K562 (cell line): ENCODE data around the gene LZTR1. TPM values are rescaled to one million over a fixed set of nuclear protein-coding genes. Genes with fewer than 3 reads are reported as not detected.

Source experiments
- ATAC-seq: fragments of 200-7000 bp; cut with Tn5 transposase; 3 replicates; pipeline ENCODE4 v1.9.1; 2020; ENCODE audit warnings: moderate library complexity
- BruUV-seq: library from RNA; stranded (reverse); fragments of 400-500 nt; replicated peaks from 2 replicates; lab custom pipeline; 2021; lab: Mats Ljungman, UMichigan
- CTCF ChIA-PET: fragments of 300-600 bp; formaldehyde crosslinking; extraction: SDS; loops from one replicate; lab custom pipeline; 2021; ENCODE audit warnings: low intra/inter-chr PET ratio; lab: Yijun Ruan, JAX
- POLR2A ChIA-PET: fragments of 300-600, 350-650 bp; sonication (Branson Sonifier 250); formaldehyde crosslinking; extraction: SDS; loops from one replicate; lab custom pipeline; 2021; ENCODE audit warnings: antibody characterized with exemption, inconsistent platforms; lab: Yijun Ruan, JAX
- DNase-seq, 4 experiments: peaks; one replicate each; pipeline versions ENCODE4 v3.0.0 to v3.0.0-alpha.2; 2011 to 2018; ENCODE audit warnings: low spot score in 3 of 4, mixed read lengths in 3 of 4; ENCODE audit errors: extremely low read depth in 1 of 4
- FAIRE-seq: peaks from 2 replicates; lab custom pipeline; 2011; peaks lifted over from hg19 to GRCh38; lab: Jason Lieb, UNC
- H2AFZ ChIP-seq: 2 replicates; pipeline ENCODE4 v1.6.0; 2011; ENCODE audit warnings: low read depth, low read length, control low read depth, inconsistent platforms
- H3K27ac ChIP-seq: fragments of 200-600 bp; 3 replicates; pipeline ENCODE4 v1.8.0; 2011; ENCODE audit warnings: low read depth, mild to moderate bottlenecking, control low read depth, inconsistent platforms, low read length, moderate library complexity, mixed read lengths; ENCODE audit errors: extremely low read depth
- H3K27me3 ChIP-seq, 2 experiments: fragments of 300-600 bp in 1 of 2; 2 replicates in 1 of 2; 3 replicates in 1 of 2; pipeline versions ENCODE4 v1.6.0 to v1.8.0; 2011; ENCODE audit warnings: inconsistent platforms in 2 of 2, low read length in 2 of 2, mild to moderate bottlenecking in 1 of 2, mixed read lengths in 1 of 2, moderate library complexity in 1 of 2; ENCODE audit not compliant: control insufficient read depth in 2 of 2, insufficient read depth in 2 of 2
- H3K36me3 ChIP-seq: fragments of 300-600 bp; 3 replicates; pipeline ENCODE4 v1.8.0; 2011; ENCODE audit warnings: mild to moderate bottlenecking, low read length, inconsistent platforms; ENCODE audit not compliant: control insufficient read depth, insufficient read depth
- H3K4me1 ChIP-seq, 2 experiments: fragments of 200-600 bp in 1 of 2; replicated peaks in 1 of 2; 2 replicates in 1 of 2; 3 replicates in 1 of 2; pipeline versions ENCODE4 v1.5.1 to v1.8.0; 2011; ENCODE audit warnings: inconsistent platforms in 2 of 2, low read length in 2 of 2, mild to moderate bottlenecking in 1 of 2, mixed read lengths in 1 of 2, moderate library complexity in 1 of 2; ENCODE audit not compliant: control insufficient read depth in 2 of 2, insufficient read depth in 2 of 2
- H3K4me2 ChIP-seq: 2 replicates; pipeline ENCODE4 v1.6.1; 2011; ENCODE audit warnings: low read length, control low read depth, inconsistent platforms, mixed read lengths; ENCODE audit not compliant: insufficient read depth
- H3K4me3 ChIP-seq: fragments of 200-600 bp; sonication (generic), shearing (Covaris generic); 2 replicates; pipeline ENCODE4 v1.5.1; 2016; ENCODE audit warnings: control low read depth, inconsistent platforms
- H3K79me2 ChIP-seq: fragments of 200-600 bp; 3 replicates; pipeline ENCODE4 v1.8.0; 2011; ENCODE audit warnings: low read length, inconsistent platforms; ENCODE audit not compliant: control insufficient read depth, insufficient read depth
- H3K9ac ChIP-seq, 2 experiments: 2 replicates each; pipeline versions ENCODE4 v1.6.0 to v1.6.1; 2011; ENCODE audit warnings: low read depth in 2 of 2, low read length in 2 of 2, control low read depth in 1 of 2, inconsistent platforms in 1 of 2, mild to moderate bottlenecking in 1 of 2, mixed read lengths in 1 of 2; ENCODE audit not compliant: insufficient read depth in 1 of 2
- H3K9me1 ChIP-seq: one replicate; pipeline ENCODE4 v1.6.0; 2011; ENCODE audit warnings: inconsistent platforms, mild to moderate bottlenecking, low read length, moderate library complexity; ENCODE audit not compliant: control insufficient read depth, insufficient read depth
- H3K9me3 ChIP-seq: replicated peaks from 2 replicates; pipeline ENCODE4 v1.5.1; 2011; ENCODE audit warnings: low read depth, low read length, inconsistent platforms; ENCODE audit not compliant: control insufficient read depth, insufficient read depth
- H4K20me1 ChIP-seq: replicated peaks from 2 replicates; pipeline ENCODE4 v1.6.1; 2011; ENCODE audit warnings: low read length, inconsistent platforms, mixed read lengths; ENCODE audit not compliant: control insufficient read depth, insufficient read depth
- CHD4 ChIP-seq: fragments of 200-600 bp; sonication (generic); IDR thresholded peaks from 3 replicates; pipeline ENCODE4 v1.6.1; 2012; ENCODE audit warnings: low read depth, mild to moderate bottlenecking, mixed read lengths, low read length, inconsistent platforms; ENCODE audit not compliant: insufficient read depth, insufficient replicate concordance, poor library complexity, severe bottlenecking
- FOXP1 ChIP-seq: sonication (generic); formaldehyde crosslinking; IDR thresholded peaks from 2 replicates; pipeline ENCODE4 v1.8.0; 2022; ENCODE audit warnings: mild to moderate bottlenecking, missing genetic modification reagents
- KDM4B ChIP-seq, 2 experiments: fragments of 450-650 bp in 1 of 2; sonication (generic) in 1 of 2; IDR thresholded peaks; 2 replicates each; pipeline ENCODE4 v1.6.1; 2016 to 2017; ENCODE audit warnings: borderline replicate concordance in 2 of 2, antibody characterized with exemption in 1 of 2, low read depth in 1 of 2, mild to moderate bottlenecking in 1 of 2
- PRPF4 ChIP-seq: fragments of 200-400 bp; formaldehyde crosslinking; IDR thresholded peaks from one replicate; pipeline ENCODE4 v1.6.1; 2017; ENCODE audit warnings: low read length, low read depth, mild to moderate bottlenecking; ENCODE audit not compliant: insufficient read depth, poor library complexity, severe bottlenecking
- RREB1 ChIP-seq: fragments of 250-450 bp; sonication (Bioruptor Pico); IDR thresholded peaks from 2 replicates; pipeline ENCODE4 v1.4.0; 2020
- STAT5B ChIP-seq: fragments of 250-450 bp; sonication (Bioruptor Pico); IDR thresholded peaks from 2 replicates; pipeline ENCODE4 v1.8.0; 2021; ENCODE audit warnings: mild to moderate bottlenecking, inconsistent platforms
- TEAD1 ChIP-seq, 2 experiments: fragments of 450-650 bp in 1 of 2; sonication (generic) in 1 of 2; formaldehyde crosslinking; IDR thresholded peaks; 2 replicates each; pipeline versions ENCODE4 v1.4.0 to v1.8.0; 2020 to 2022; ENCODE audit warnings: mild to moderate bottlenecking in 2 of 2, missing genetic modification reagents in 1 of 2
- TRIM25 ChIP-seq: fragments of 450-650 bp; IDR thresholded peaks from 2 replicates; pipeline ENCODE4 v1.7.0; 2016; ENCODE audit warnings: borderline replicate concordance
- ZBTB33 ChIP-seq: sonication (generic); formaldehyde crosslinking; IDR thresholded peaks from 2 replicates; pipeline ENCODE4 v1.8.1; 2023; ENCODE audit warnings: mild to moderate bottlenecking, missing genetic modification reagents
- WGBS: fragments of 100-300 bp; shearing (Covaris generic); methylation state at CpG from one replicate; pipeline ENCODE4 v1.1.6; 2016; ENCODE audit warnings: low coverage, mixed read lengths; ENCODE audit not compliant: insufficient coverage; ENCODE audit errors: missing lambda C conversion rate; 5-methylcytosine and 5-hydroxymethylcytosine counted together
- in situ Hi-C: fragments of 300-500 bp; cut with MboI; formaldehyde crosslinking; loops from 4 replicates; pipeline ENCODE4 v1.15.0; 2018; ENCODE audit warnings: inconsistent platforms, mixed read lengths
- intact Hi-C: fragments of 100-400 bp; cut with micrococcal nuclease; formaldehyde crosslinking; loops from 2 replicates; pipeline ENCODE4 v1.14.2; 2022
- polyA plus RNA-seq, 8 experiments: library from polyadenylated mRNA; depleted of rRNA in 4 of 8; stranded (reverse) in 5 of 8; unstranded in 3 of 8; fragments of >200 nt; fragmentation: Nextera tagmentation in 2 of 8; fragmentation: Illumina TruSeq in 1 of 8; extraction: Ambion mirVana in 2 of 8; extraction: Trizol in 1 of 8; gene quantifications; 2 replicates each; pipeline versions ENCODE4 v1.2.1 to v1.2.3, GENCODE V29; 2011 to 2014; ENCODE audit warnings: inconsistent platforms in 1 of 8, missing spikeins in 1 of 8
- total RNA-seq, 7 experiments: library from RNA; depleted of rRNA in 6 of 7; stranded (reverse); fragments of >200 nt in 6 of 7; fragmentation: Illumina TruSeq in 2 of 7; extraction: Trizol in 2 of 7; gene quantifications; 2 replicates each; pipeline versions ENCODE4 v1.2.1 to v1.2.3, GENCODE V29; 2011 to 2021; ENCODE audit warnings: low replicate concordance in 1 of 7

The LZTR1 gene
- total and polyA plus RNA-seq, 9 of the 15 experiments (the other 6 are each of a cell fraction or from before 2014, with no cell fraction given) = 2.2 to 135 (median 63.0) TPM

GRCh38 chr22:21044931-21045584 lies 63.0 kb downstream of the LZTR1 start:
- 20% methylated on average over 15 of the region's 15 CpGs for WGBS
- no peak for TF ChIP-seq ZBTB33 (CRISPR knock-in tag)
- 0 out of 2 replicates have a peak, but pooled peaks have one; percentile 81 for TF ChIP-seq RREB1 (CRISPR knock-in tag)
- TF ChIP-seq TEAD1 (CRISPR knock-in tag; IDR thresholded peaks at IDR 0.05) = peak in 1 of 2 experiments; percentile 9; a peak in 1 of 4 replicates
- TF ChIP-seq KDM4B (IDR thresholded peaks at IDR 0.05; ENCODE audit: borderline replicate concordance in 2 of 2, low read depth in 1 of 2) = 0 out of 4 replicates have a peak, but pooled peaks of 1 of the 2 experiments have one; percentile 8
- TF ChIP-seq PRPF4 = no peak
- no peak for TF ChIP-seq TRIM25
- TF ChIP-seq CHD4 = peak; percentile 11
- TF ChIP-seq STAT5B (CRISPR knock-in tag) = peak; percentile 19; the same call in 1 of the 2 replicates
- TF ChIP-seq FOXP1 (CRISPR knock-in tag) = peak; percentile 61

More at GRCh38 chr22:21044931-21045584, 63.0 kb downstream of the LZTR1 start:
- peak overlapping the region; percentile 53 for H3K4me2 ChIP-seq
- POLR2A ChIA-PET = interaction anchor here (0.6 to 12.9 kb wide), 11 partner anchors 10 to 1489 kb away, joined by 3 to 120 read pairs (median 4); partner anchors contain the start of genes P2RX6 and SLC7A4
- CTCF ChIA-PET = no interaction called here
- no peak overlapping the region for H3K27ac ChIP-seq
- intact Hi-C loops = loop anchor here (2.0 to 5.0 kb wide), 3 partner anchors 14 to 83 kb away; no protein-coding TSS in a partner anchor
- H3K4me1 ChIP-seq = peaks cover 23 to 38% of the 10 kb centered on the region in 2 experiments
- DNase-seq (peak; percentile 66 to 75 (median 73)), ATAC-seq (peak; percentile 3; the same call in 2 of the 3 replicates), FAIRE-seq (no peak)
- H3K79me2 ChIP-seq = no peaks in the 10 kb centered on the region
- peaks cover 25 to 57% of the 10 kb centered on the region in 2 experiments; a peak in 4 of 5 replicates for H3K27me3 ChIP-seq
- peaks cover 20% of the 10 kb centered on the region for H4K20me1 ChIP-seq
- no peaks in the 10 kb centered on the region for H3K9me1 ChIP-seq
- no peak overlapping the region for H2AFZ ChIP-seq
- in situ Hi-C loops = no loop called here
- no peaks in the 10 kb centered on the region for H3K9me3 ChIP-seq
- H3K36me3 ChIP-seq = no peaks in the 10 kb centered on the region
- H3K4me3 ChIP-seq = no peak overlapping the region
- peak overlapping the region in 1 of 2 experiments; percentile 24; a peak in 2 of 4 replicates for H3K9ac ChIP-seq
- no TSS peak for BruUV-seq
